Activated T-helper 1 cell treated with anti-CD3 and anti-CD28 coated beads, Interleukin-2, amount 50 U/mL, for 16 hours (primary cell): ENCODE results near the gene ALKBH2.
"Not testable (repeated sequence)": the region's sequence is repeated elsewhere in the genome, so short reads cannot be mapped to it uniquely, and the experiment has no call there.

ENCODE experiments used
- DNase-seq, 2 donors: peaks; one replicate each; pipeline ENCODE4 v3.0.0-alpha.2; 2020; ENCODE audit warnings: low read depth in 1 of 2, low spot score in 1 of 2

The ALKBH2 gene

GRCh38 chr12:109069307-109070271 is 23.7 kb downstream of the ALKBH2 start:
- no peak for DNase-seq

GRCh38 chr12:109065853-109066193 is 27.4 kb downstream of the ALKBH2 start:
- no peak for DNase-seq

DNA sequence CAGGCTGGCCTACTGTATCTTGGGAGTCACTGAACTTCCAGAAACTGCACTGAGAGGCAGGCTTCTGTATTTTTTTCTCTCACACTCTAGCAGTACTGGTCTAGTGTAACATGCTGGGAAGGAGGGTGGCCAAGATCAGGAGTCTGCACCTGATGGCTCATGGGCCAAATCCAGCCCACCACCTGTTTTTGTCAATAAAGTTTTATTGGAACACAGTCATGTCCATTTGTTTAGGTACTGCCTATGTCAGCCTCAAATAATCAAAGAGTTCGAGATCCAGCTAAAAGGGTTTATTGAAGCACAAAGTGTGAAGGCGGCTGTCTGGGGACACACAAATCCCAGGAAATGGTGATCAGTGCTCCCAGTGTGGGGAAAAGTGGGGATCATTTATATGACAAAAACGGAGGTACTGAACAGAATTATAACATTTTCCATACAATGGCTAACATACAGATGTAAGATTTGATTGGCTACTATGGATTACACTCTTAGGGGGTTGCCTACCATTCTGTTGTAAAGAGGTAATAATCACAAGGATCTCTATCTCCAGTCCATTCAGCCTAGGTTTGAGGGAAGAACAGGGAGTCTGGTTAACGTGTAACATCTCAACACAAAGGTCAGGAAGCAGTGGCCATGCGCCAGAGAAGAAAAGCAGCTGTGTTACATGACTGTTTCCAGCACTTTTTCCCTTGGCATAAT is 28.0 kb downstream of the ALKBH2 start:
- no peak for DNase-seq

GRCh38 chr12:109064143-109064542 is 29.1 kb downstream of the ALKBH2 start:
- DNase-seq, result no peak

GRCh38 chr12:109058773-109059172 is 34.5 kb downstream of the ALKBH2 start:
- no peak for DNase-seq

GRCh38 chr12:109057376-109057775 is 35.9 kb downstream of the ALKBH2 start:
- no peak for DNase-seq

DNA sequence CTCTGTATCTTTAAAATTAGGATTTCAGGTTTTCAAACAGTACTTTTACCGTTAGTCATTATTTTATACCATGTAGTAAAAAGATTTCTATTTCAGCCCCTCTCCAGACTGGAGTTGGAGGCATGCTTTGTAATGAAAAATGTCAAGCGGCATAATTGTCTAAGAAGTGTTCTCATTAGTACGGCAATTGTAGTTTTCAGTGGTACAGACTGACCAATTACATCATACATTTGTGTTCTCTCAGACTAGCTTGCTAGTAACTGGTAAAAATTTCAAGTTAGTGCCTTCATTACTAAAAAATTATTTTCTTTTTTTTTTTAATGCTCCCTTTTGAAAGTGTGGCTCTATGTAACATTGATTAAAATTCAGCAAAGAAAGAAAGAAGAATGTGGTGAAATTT is 36.4 kb downstream of the ALKBH2 start:
- DNase-seq, result no peak

- DNase-seq, result no peak
These were observed 38.8 kb downstream of the ALKBH2 start for GRCh38 chr12:109054520-109054919.

DNA sequence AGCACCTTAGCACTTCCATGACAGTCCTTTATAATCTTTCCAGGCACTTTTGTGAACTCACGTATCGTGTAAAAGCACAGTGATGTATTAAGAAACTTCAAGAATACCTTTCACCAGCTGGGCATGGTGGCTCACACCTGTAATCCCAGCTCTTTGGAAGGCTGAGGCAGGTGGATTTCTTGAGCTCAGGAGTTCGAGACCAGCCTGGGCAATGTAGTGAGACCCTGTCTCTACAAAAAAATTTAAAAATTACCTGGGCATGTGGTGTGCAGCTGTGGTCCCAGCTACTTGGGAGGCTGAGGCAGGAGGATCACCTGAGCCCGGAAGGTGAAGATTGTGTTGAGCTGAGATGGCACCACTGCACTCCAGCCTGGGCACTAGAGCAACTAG is 39.2 kb downstream of the ALKBH2 start:
- not testable (repeated sequence) for DNase-seq

DNA sequence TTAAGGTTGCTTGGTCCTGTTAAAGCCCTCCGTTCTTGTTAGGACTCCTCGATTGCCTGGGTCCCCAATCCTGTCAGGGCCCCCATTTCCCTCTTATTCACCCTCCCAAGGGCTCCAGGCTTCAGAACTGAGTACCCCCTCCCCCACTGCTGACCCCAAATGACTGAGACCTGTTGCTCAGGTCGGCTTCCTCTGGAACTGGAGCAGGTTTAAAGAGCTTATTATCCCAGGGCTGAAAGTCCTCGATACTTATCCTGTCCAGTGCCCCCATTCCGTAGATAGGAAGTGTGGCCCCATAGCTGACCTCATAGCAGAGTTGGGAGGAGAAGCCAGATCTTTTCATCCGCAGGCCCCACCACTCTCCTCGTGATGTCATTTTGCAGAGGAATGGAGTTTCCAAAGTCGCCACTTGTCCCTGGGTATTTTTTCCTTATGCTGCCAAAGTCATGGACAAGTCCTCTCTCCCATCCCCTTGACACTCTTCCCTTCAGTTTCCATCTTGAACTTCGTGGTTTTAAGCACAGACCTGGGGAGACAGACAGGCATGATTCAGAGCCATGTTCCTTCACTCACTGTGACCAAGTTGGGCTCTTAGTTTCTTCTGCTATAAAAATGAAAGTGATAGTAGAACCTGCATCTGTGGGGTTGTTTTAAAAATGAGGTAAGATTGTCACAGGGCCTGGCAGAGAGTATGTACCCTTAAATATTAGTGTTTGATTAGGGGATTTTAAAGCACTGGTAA is 39.7 kb downstream of the ALKBH2 start:
- peak in 1 of 2 donors; percentile 7 for DNase-seq

DNA sequence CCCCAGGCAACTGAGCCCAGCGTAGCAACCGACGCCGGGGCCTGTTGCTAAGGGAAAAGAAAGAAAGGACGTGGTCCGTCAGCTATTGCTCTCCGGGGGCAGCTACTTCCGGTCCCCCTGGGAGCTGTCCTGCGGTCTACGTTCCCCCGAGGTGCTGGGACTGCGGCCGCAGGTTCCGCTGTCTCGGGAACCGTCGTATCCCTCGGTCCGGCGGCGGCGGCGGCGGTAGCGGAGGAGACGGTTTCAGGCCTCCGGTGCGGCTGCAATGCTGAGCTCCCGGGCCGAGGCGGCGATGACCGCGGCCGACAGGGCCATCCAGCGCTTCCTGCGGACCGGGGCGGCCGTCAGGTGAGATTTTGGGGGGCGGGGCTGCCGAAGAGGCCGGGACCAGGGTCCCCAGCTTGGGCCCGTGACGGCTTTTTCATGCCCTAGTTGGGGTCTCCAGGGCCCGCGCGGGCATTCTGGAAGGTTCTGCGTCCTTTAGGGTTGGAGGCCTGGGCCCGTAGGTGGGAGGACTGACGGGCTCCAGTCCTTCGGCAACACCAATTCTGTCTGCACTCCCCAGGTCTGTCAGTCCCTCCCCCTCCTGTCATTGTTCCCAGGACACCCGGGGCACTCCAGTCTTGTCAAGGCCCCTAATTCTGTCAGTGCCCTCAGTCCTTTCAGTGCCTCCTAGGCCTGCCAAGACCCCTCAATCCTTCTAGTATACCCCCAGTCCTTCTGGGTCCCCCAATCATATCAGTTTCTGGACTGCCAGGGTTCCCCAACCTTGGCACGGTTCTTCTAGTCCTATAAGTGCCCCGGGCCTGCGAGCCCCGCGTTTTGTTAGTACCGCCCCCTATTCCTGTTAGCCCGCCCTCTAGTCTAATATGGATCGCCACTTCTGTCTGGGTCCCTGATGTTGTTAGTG is 40.6 kb downstream of the ALKBH2 start, which contains the start of gene USP30:
TSS of gene USP30 (plus strand) at position 163 of the 910 bp plus-strand sequence. CDS start at position 266, 103 bp downstream.
- peak; percentile 75 for DNase-seq

DNA sequence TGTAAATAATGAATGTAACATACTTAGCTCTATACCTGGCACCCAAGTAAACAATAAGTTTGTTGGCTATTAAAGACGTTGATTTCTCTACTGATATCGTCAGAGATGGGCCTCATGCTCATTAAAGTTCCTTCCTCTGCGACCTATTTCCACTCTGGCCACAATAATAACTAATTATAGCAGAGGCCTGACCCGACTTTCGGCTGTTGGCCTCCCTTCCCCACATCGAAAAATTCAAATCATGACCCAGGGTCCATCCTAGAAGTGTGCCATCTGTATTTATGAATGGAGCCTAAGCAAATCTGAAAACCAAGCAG is 41.2 kb downstream of the ALKBH2 start:
- DNase-seq, result no peak

DNA sequence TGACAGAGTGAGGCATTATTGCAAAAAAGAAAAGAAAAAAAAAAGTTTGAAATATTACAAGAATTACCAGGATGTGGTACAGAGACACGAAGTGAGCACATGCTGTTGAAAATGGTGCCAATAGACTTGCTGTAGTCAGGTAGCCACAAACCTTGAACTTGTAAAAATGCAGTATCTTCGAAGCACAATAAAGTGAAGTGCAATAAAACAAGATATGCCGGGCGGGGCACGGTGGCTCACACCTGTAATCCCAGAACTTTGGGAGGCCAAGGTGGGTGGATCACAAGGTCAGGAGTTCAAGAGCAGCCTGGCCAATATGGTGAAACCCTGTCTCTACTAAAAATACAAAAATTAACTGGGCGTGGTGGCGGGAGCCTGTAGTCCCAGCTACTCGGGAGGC is 43.5 kb downstream of the ALKBH2 start:
- not testable (repeated sequence) for DNase-seq

DNA sequence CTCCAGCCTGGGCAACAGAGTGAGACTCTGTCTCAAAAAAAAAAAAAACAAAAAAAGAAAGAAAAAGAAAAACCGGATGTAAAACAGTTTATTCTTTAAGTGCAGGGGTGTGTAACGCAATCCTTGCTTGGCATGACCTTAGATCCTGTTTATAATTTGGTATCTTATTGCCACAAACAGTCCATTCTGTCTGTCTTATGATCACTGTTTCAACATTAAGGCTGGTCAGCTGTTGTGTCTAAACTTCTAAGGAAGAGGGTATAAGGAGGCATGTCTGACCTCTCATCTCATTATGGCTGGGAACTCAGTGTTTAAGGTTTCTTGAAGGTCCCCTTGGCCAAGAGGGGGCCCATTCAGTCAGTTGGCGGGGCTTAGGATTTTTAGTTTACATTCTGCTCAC is 44.6 kb downstream of the ALKBH2 start:
- DNase-seq, result not testable (repeated sequence)

DNA sequence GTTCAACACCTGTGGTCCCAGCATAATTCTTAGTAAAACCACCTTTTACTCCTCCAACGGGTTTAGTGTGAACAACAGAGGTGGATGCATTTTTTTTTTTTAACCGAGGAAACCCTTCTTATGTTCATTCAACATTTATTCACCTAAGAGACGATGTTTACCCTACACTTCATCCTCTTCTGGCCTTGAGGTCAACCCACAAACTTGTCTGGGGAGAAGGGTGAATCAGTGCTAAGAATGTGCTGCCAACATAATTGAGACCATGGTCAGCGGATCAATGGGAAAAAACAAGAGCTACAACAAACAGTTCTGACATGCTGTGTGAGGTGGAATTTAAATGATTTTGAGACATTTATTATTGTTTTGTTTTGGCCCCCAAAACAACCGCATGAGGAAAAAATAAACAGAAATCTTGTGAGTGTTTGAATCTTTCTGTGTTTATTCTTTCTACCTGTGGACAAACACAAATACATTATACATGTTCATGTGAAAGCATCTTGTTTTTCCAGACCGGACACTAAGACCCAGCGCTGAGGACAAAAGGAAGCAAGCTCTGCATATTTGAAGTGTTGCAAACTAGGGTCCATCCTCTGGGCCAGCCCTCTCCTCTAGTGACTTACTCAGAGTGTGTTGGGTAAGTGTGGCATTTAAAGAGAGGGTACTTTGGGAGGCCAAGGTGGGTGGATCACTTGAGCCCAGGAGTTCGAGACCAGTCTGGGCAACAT is 46.0 kb downstream of the ALKBH2 start:
- no peak for DNase-seq

DNA sequence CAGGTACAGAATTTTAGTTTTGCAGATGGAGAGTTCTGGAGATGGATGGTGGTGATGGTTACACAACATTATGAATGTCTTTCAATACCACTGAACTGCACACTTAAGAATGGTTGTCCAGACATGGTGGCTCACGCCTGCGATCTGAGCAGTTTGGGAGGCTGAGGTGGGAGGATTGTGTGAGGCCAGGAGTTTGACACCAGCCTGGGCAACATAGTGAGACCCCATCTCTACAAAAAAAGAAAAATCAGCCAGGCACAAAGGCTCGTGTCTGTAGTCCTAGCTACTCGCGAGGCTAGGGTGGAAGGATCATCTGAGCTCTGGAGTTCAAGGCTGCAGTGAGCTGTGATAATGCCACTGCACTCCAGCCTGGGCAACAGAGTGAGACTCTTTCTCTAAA is 49.0 kb downstream of the ALKBH2 start:
- DNase-seq, result no peak
